RWPE1 (cell line): ENCODE results near the gene MED12L.
A peak's percentile ranks its signal among the peaks of the same experiment; 100 is the strongest.

Source experiments
- CTCF ChIA-PET: fragments of 350-600 bp; sonication (Branson Sonifier 250); formaldehyde crosslinking; extraction: SDS; loops from one replicate; lab custom pipeline; 2021; lab: Yijun Ruan, JAX
- POLR2A ChIA-PET: fragments of 400-600 bp; formaldehyde crosslinking; extraction: SDS; loops from one replicate; lab custom pipeline; 2020; ENCODE audit warnings: antibody characterized with exemption; ENCODE audit not compliant: low non-redundant PET; lab: Yijun Ruan, JAX
- DNase-seq: peaks from one replicate; pipeline ENCODE4 v3.0.0; 2012; ENCODE audit warnings: low spot score
- H3K27ac ChIP-seq: fragments of 450-650 bp; 2 replicates; pipeline ENCODE4 v1.5.1; 2017
- CTCF ChIP-seq: fragments of 450-650 bp; conservative IDR thresholded peaks from 2 replicates; pipeline ENCODE4 v1.5.1; 2017; ENCODE audit warnings: low read depth, mild to moderate bottlenecking

Gene MED12L

GRCh38 chr3:151456065-151456464, 370.6 kb downstream of the MED12L start:
- DNase-seq, result no peak
- TF ChIP-seq CTCF, result no peak
- no peak overlapping the region for H3K27ac ChIP-seq
- CTCF ChIA-PET, result no interaction called here
- POLR2A ChIA-PET, result no interaction called here

- no peak overlapping the region for H3K27ac ChIP-seq
- POLR2A ChIA-PET, result no interaction called here
- TF ChIP-seq CTCF, result no peak
- no peak for DNase-seq
- CTCF ChIA-PET, result interaction anchor here (1.2 kb wide), 1 partner anchor 9 kb away, joined by 5 read pairs; no protein-coding TSS in a partner anchor
Measured at GRCh38 chr3:151459358-151459757, 373.9 kb downstream of the MED12L start.

DNA sequence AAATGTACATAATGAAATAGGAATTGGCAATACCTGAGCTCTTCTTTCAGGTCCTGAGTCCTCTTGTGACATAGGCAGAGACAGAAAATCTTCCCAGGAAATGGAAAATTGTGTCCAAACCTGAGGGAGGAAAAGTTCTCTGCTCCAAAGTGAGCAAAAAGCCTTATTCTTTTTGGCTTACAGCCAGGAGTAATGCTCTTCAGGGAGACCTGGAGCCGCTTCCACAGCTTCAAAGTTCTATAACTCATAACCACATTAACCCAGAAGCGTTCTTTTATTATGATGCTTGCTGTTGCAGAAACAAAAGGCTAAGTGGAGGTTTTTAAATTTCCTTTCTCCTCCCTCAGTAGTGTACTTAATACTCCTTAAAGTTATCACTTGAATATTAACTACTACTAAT, 374.8 kb downstream of the MED12L start:
- DNase-seq, result no peak
- H3K27ac ChIP-seq, result no peak overlapping the region
- CTCF ChIA-PET, result interaction anchor here (0.6 to 1.2 kb wide), 3 partner anchors 8 to 316 kb away, joined by 3 to 5 read pairs (median 3); no protein-coding TSS in a partner anchor
- no peak for TF ChIP-seq CTCF
- POLR2A ChIA-PET, result no interaction called here

GRCh38 chr3:151460774-151461450, 375.4 kb downstream of the MED12L start, which contains the start of gene IGSF10:
Gene IGSF10 (minus strand): TSS chr3:151461061. CDS start chr3:151458709, 2,352 bp downstream.
- ChIA-PET POLR2A (no interaction called here), CTCF (interaction anchor here (0.8 kb wide), 1 partner anchor 293 kb away, joined by 4 read pairs; no protein-coding TSS in a partner anchor)
- peak; percentile 18 for DNase-seq
- no peak within 1 kb of the TSS for H3K27ac ChIP-seq
- TF ChIP-seq CTCF, result no peak

- no peak for DNase-seq
- H3K27ac ChIP-seq, result no peak overlapping the region
- TF ChIP-seq CTCF, result no peak
- ChIA-PET POLR2A (no interaction called here), CTCF (interaction anchor here (1.0 kb wide), 1 partner anchor 13 kb away, joined by 3 read pairs; no protein-coding TSS in a partner anchor)
Measured at GRCh38 chr3:151462278-151462780, 376.9 kb downstream of the MED12L start.

DNA sequence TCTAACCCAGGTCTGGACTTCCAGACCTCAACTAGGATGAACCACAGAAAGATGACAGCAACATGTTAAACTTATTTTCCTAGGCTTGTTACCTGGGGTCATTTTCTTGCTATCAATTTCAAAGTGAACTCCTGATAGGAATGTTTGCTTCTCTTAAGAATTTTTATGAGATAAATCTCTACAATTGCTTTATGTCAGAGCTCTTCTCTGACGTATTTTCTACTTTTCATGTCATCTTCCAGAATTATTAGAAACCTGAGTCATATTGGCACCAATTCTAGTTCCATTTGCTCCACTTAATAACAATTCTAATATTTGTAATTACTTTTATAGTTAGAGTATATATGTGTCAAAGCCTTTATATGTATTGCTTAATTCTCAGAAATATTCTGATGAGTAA, 377.5 kb downstream of the MED12L start:
- POLR2A ChIA-PET, result no interaction called here
- TF ChIP-seq CTCF, result no peak
- CTCF ChIA-PET, result interaction anchor here (1.0 kb wide), 1 partner anchor 12 kb away, joined by 3 read pairs; no protein-coding TSS in a partner anchor
- H3K27ac ChIP-seq, result no peak overlapping the region
- no peak for DNase-seq
